GM12864 (cell line): ENCODE data around the gene METTL26.

ENCODE experiments used
- DNase-seq: peaks from one replicate; pipeline ENCODE4 v3.0.0-alpha.2; 2011; ENCODE audit warnings: low read depth
- H3K4me3 ChIP-seq: 2 replicates; pipeline ENCODE4 v1.5.1; 2011; ENCODE audit warnings: mild to moderate bottlenecking, low read depth, low read length, control low read depth
- CTCF ChIP-seq: IDR thresholded peaks from 2 replicates; pipeline ENCODE4 v1.5.1; 2011; ENCODE audit warnings: low read depth, mild to moderate bottlenecking, moderate library complexity, low read length, control low read depth, inconsistent platforms; ENCODE audit errors: missing control alignments

Gene METTL26

DNA sequence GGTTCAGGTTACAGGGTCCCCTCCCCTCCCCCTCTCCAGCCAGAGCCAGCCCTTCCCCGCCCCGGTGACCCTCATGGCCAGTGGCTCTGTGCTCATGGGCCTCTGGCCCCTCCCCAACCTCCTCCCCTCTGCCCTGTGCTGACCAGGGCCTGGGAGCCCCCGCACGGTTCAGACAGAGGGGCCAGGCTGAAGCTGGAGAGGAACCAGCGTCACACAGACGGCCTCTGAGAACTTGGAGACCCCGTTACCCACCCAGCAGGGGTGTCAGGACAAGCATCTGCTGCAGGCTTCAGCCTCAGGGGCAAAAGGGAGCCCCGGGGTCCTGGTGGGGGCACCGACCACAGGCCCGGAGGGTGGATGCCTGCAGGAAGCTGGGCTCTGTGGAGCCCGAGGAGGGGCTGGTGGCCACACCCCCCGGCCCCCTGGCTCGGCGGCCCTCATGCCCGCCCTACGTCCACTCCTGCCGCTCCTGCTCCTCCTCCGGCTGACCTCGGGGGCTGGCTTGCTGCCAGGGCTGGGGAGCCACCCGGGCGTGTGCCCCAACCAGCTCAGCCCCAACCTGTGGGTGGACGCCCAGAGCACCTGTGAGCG lies 5.2 kb downstream of the METTL26 start, which contains the start of gene WFIKKN1:
Gene WFIKKN1, plus strand, starts transcription at position 171 of the 591 bp plus-strand sequence. Its CDS starts 269 bp downstream, at position 440.
- TF ChIP-seq CTCF, result no peak
- DNase-seq, result no peak
- H3K4me3 ChIP-seq, result no peak within 1 kb of the TSS

- H3K4me3 ChIP-seq, result no peak overlapping the region
- no peak for TF ChIP-seq CTCF
- DNase-seq, result no peak
Observed at GRCh38 chr16:630249-630814, 5.8 kb downstream of the METTL26 start.

GRCh38 chr16:629833-630248 lies 6.3 kb downstream of the METTL26 start:
- no peak for TF ChIP-seq CTCF
- H3K4me3 ChIP-seq, result no peak overlapping the region
- no peak for DNase-seq

DNA sequence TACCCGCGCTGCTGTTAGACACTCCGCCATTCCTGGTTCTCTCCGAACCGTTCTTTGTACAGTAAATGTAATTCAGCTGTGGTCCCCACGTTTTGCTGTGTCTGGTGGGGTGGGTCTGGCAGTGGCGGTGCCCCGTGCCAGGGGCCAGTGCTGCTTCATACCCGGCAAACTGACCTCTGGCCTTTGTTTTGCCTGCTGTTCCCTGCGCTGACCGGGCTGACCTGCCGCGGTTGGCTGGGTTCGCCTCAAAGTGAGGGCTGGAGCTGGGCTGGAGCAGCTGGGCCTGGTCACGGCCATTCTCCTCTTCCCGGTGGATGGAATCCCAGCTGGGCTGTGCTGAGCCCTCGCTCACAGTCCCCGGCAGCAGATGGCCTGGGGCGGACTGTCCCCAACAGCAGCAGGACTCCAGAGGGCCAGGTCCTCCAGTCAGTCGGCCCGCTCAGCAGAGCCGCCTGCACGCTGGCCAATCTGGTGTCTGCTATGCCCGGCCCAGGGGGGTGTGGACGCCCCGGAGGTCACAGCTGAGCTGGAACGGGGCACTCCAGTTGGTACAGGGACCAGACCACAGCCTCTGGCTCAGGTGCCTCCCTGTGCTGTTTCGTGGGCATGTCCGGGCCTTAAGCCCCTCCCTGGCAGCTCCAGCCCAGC lies 6.8 kb downstream of the METTL26 start:
- no peak overlapping the region for H3K4me3 ChIP-seq
- no peak for TF ChIP-seq CTCF
- no peak for DNase-seq

DNA sequence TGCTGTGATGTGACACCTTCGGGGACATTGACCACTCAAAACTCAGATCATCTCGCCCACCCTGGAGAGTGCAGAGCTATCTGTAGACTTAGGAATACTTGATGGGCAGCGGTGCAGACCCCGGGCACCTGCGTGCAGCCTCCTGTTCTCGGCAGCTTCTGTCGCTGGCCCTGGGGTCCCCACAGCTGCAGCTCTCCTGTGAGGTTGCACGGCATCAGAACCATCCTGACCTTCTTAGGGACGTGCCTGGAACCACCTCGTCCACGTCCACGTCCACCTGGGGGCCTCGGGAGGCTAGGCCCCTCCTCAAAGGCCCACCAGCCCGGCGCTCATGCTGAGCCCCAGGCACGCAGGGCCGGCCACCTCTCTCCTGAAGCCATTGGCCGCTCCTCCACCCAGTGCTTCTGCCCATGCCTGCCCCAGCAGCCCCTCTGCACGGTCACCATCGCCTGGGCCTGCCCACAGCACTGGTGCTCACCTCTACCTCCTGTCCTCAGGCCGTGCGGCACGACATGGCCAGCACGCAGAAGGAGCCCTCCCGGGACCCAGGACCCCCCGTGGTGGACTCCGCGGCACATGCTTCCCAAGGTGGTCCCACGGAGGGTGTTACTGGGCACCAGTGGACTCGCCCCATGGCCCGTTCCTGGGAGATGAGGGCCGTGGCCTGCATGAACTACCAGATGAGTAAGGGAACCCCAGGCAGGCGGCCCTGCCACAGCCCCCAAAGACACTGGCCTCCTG lies 7.6 kb downstream of the METTL26 start:
- H3K4me3 ChIP-seq, result no peak overlapping the region
- no peak for DNase-seq
- TF ChIP-seq CTCF, result no peak

GRCh38 chr16:627454-628239 lies 8.5 kb downstream of the METTL26 start:
- no peak for TF ChIP-seq CTCF
- H3K4me3 ChIP-seq, result no peak overlapping the region
- no peak for DNase-seq
